Neuronal stem cell (in vitro differentiated cells): Measurements from ENCODE around the gene FMNL3.
"Not testable (repeated sequence)": the region's sequence is repeated elsewhere in the genome, so short reads cannot be mapped to it uniquely, and the experiment has no call there.

ENCODE experiments used
- DNase-seq: peaks from one replicate; pipeline ENCODE4 v3.0.0-alpha.2; 2013; ENCODE audit warnings: low spot score
- H2AFZ ChIP-seq: one replicate; pipeline ENCODE4 v1.6.1; 2013; ENCODE audit warnings: mild to moderate bottlenecking, low read length, inconsistent platforms
- H2AK5ac ChIP-seq: 2 replicates; pipeline ENCODE4 v1.6.1; 2013; ENCODE audit warnings: low read depth, mild to moderate bottlenecking, inconsistent platforms, low read length, moderate library complexity, mixed read lengths
- H2BK120ac ChIP-seq: 2 replicates; pipeline ENCODE4 v1.6.1; 2013; ENCODE audit warnings: low read depth, mild to moderate bottlenecking, inconsistent platforms, low read length, moderate library complexity, mixed read lengths
- H2BK12ac ChIP-seq: one replicate; pipeline ENCODE4 v1.6.1; 2013; ENCODE audit warnings: low read length, inconsistent platforms
- H2BK15ac ChIP-seq: 2 replicates; pipeline ENCODE4 v1.6.1; 2013; ENCODE audit warnings: mild to moderate bottlenecking, low read length, inconsistent platforms, mixed read lengths
- H2BK5ac ChIP-seq: one replicate; pipeline ENCODE4 v1.6.1; 2013; ENCODE audit warnings: inconsistent platforms, mild to moderate bottlenecking, low read length, moderate library complexity
- H3K14ac ChIP-seq: one replicate; pipeline ENCODE4 v1.6.1; 2013; ENCODE audit warnings: low read length, inconsistent platforms
- H3K18ac ChIP-seq: 2 replicates; pipeline ENCODE4 v1.6.1; 2013; ENCODE audit warnings: low read length, inconsistent platforms
- H3K23ac ChIP-seq: 2 replicates; pipeline ENCODE4 v1.6.1; 2013; ENCODE audit warnings: low read depth, mild to moderate bottlenecking, mixed read lengths, low read length, inconsistent platforms; ENCODE audit not compliant: poor library complexity
- H3K27ac ChIP-seq: replicated peaks from 3 replicates; pipeline ENCODE4 v1.5.1; 2013; ENCODE audit warnings: low read length, inconsistent platforms
- H3K27me3 ChIP-seq, 3 experiments: 2 replicates each; pipeline ENCODE4 v1.6.1; 2013; ENCODE audit warnings: low read length in 3 of 3, mild to moderate bottlenecking in 2 of 3, inconsistent platforms in 1 of 3, low read depth in 1 of 3, mixed read lengths in 1 of 3, moderate library complexity in 1 of 3; ENCODE audit not compliant: control insufficient read depth in 3 of 3, insufficient read depth in 3 of 3
- H3K36me3 ChIP-seq, 2 donors: replicated peaks in 1 of 2; 2 replicates each; pipeline ENCODE4 v1.6.1; 2013; ENCODE audit warnings: low read length in 2 of 2; ENCODE audit not compliant: control insufficient read depth in 2 of 2, insufficient read depth in 2 of 2
- H3K4ac ChIP-seq: 2 replicates; pipeline ENCODE4 v1.6.1; 2013; ENCODE audit warnings: inconsistent platforms, mild to moderate bottlenecking, low read length, moderate library complexity
- H3K4me1 ChIP-seq, 2 donors: 1 replicate in 1 of 2; 2 replicates in 1 of 2; pipeline ENCODE4 v1.6.1; 2013; ENCODE audit warnings: low read length in 2 of 2, low read depth in 1 of 2; ENCODE audit not compliant: control insufficient read depth in 2 of 2, insufficient read depth in 1 of 2
- H3K4me2 ChIP-seq: one replicate; pipeline ENCODE4 v1.6.1; 2013; ENCODE audit warnings: mild to moderate bottlenecking, low read length, inconsistent platforms; ENCODE audit not compliant: insufficient read depth, poor library complexity, severe bottlenecking
- H3K4me3 ChIP-seq, 2 donors: 2 replicates each; pipeline ENCODE4 v1.5.1; 2013; ENCODE audit warnings: low read length in 2 of 2, mild to moderate bottlenecking in 2 of 2, inconsistent platforms in 1 of 2, moderate library complexity in 1 of 2
- H3K79me1 ChIP-seq: one replicate; pipeline ENCODE4 v1.6.1; 2013; ENCODE audit warnings: low read depth, mild to moderate bottlenecking, inconsistent platforms, low read length, moderate library complexity
- H3K9ac ChIP-seq: one replicate; pipeline ENCODE4 v1.6.1; 2013; ENCODE audit warnings: mild to moderate bottlenecking, low read depth, low read length, inconsistent platforms; ENCODE audit not compliant: poor library complexity
- H3K9me3 ChIP-seq, 2 donors: replicated peaks in 1 of 2; 2 replicates each; pipeline versions ENCODE3 to v1.6.1; 2013; ENCODE audit warnings: low read length in 2 of 2, mild to moderate bottlenecking in 2 of 2, inconsistent platforms in 1 of 2, low read depth in 1 of 2, mixed read lengths in 1 of 2, moderate library complexity in 1 of 2; ENCODE audit not compliant: control insufficient read depth in 2 of 2, insufficient read depth in 1 of 2
- H4K8ac ChIP-seq: one replicate; pipeline ENCODE4 v1.6.1; 2013; ENCODE audit warnings: low read depth, mild to moderate bottlenecking, inconsistent platforms, low read length, moderate library complexity
- H4K91ac ChIP-seq: one replicate; pipeline ENCODE4 v1.6.1; 2013; ENCODE audit warnings: low read length, low read depth, mild to moderate bottlenecking, inconsistent platforms; ENCODE audit not compliant: poor library complexity
- WGBS, 2 donors: extraction: QIAGEN DNeasy Blood & Tissue Kit; methylation state at CpG; one replicate each; pipeline ENCODE4 v1.1.7; 2013; ENCODE audit warnings: missing lambda C conversion rate in 2 of 2, mixed read lengths in 1 of 2; ENCODE audit not compliant: insufficient read length in 2 of 2, insufficient replicate concordance in 1 of 2; ENCODE audit errors: extremely low coverage in 2 of 2; 5-methylcytosine and 5-hydroxymethylcytosine counted together

Gene FMNL3

GRCh38 chr12:49713952-49714351 is 6.7 kb upstream of the FMNL3 start:
- not testable (repeated sequence) for H3K36me3 ChIP-seq, H3K4me3 ChIP-seq, H3K79me1 ChIP-seq, H3K9me3 ChIP-seq, H2BK15ac ChIP-seq, H3K4me2 ChIP-seq, H3K18ac ChIP-seq, H3K14ac ChIP-seq, H2BK12ac ChIP-seq, H3K23ac ChIP-seq, H3K4me1 ChIP-seq, H3K27ac ChIP-seq, H3K9ac ChIP-seq, H4K91ac ChIP-seq, H2BK120ac ChIP-seq, H4K8ac ChIP-seq, H2AK5ac ChIP-seq, H2BK5ac ChIP-seq, H3K4ac ChIP-seq, DNase-seq, H2AFZ ChIP-seq
- no CpG with 5 or more reads among the region's 3 CpGs for WGBS, 2 donors
- peaks cover 0 to 14% (median 0%) of the 10 kb centered on the region in 3 experiments for H3K27me3 ChIP-seq

GRCh38 chr12:49708851-49709250 is 1.6 kb upstream of the FMNL3 start:
- H3K23ac ChIP-seq: no peak overlapping the region
- H3K4ac ChIP-seq: no peak overlapping the region
- H3K14ac ChIP-seq: no peak overlapping the region
- H3K79me1 ChIP-seq: peaks cover 2% of the 10 kb centered on the region
- no peak overlapping the region for H3K4me3 ChIP-seq
- no peak for DNase-seq
- H4K8ac ChIP-seq: no peak overlapping the region
- H2AFZ ChIP-seq: no peak overlapping the region
- no peaks in the 10 kb centered on the region for H3K9me3 ChIP-seq
- H3K36me3 ChIP-seq: no peaks in the 10 kb centered on the region
- no peak overlapping the region for H3K4me2 ChIP-seq
- no peak overlapping the region for H2BK120ac ChIP-seq
- no peak overlapping the region for H2BK15ac ChIP-seq
- H3K9ac ChIP-seq: no peak overlapping the region
- WGBS, 2 donors: no CpG with 5 or more reads among the region's 3 CpGs
- no peak overlapping the region for H2BK5ac ChIP-seq
- H4K91ac ChIP-seq: no peak overlapping the region
- no peak overlapping the region for H3K18ac ChIP-seq
- peaks cover 7 to 9% of the 10 kb centered on the region in 2 donors for H3K4me1 ChIP-seq
- no peak overlapping the region for H2BK12ac ChIP-seq
- H3K27ac ChIP-seq: no peak overlapping the region
- H3K27me3 ChIP-seq: peaks cover 0 to 17% (median 5%) of the 10 kb centered on the region in 3 experiments
- no peak overlapping the region for H2AK5ac ChIP-seq

- Histone ChIP-seq H3K36me3 (no peaks in the 10 kb centered on the region), H3K4ac (no peak overlapping the region), H3K27ac (no peak overlapping the region), H4K91ac (no peak overlapping the region), H3K4me2 (no peak overlapping the region), H3K18ac (no peak overlapping the region), H3K14ac (no peak overlapping the region), H3K9me3 (no peaks in the 10 kb centered on the region), H2BK5ac (no peak overlapping the region), H3K9ac (no peak overlapping the region), H2BK15ac (no peak overlapping the region), H3K23ac (no peak overlapping the region), H3K79me1 (peaks cover 2% of the 10 kb centered on the region), H2AFZ (peak overlapping the region; percentile 92), H2BK120ac (no peak overlapping the region), H3K4me3 (no peak overlapping the region), H3K27me3 (peaks cover 0 to 17% (median 5%) of the 10 kb centered on the region in 3 experiments), H3K4me1 (peaks cover 13 to 18% of the 10 kb centered on the region in 2 donors), H2AK5ac (no peak overlapping the region), H4K8ac (no peak overlapping the region), H2BK12ac (no peak overlapping the region)
- no CpG with 5 or more reads among the region's 11 CpGs for WGBS, 2 donors
- DNase-seq: no peak
These were observed 575 bp upstream of the FMNL3 start for GRCh38 chr12:49707812-49708147.

- no peaks in the 10 kb centered on the region for H3K36me3 ChIP-seq
- H4K8ac ChIP-seq: peak overlapping the region; percentile 49
- H3K4me1 ChIP-seq: peaks cover 13 to 22% of the 10 kb centered on the region in 2 donors
- peaks cover 0 to 17% (median 5%) of the 10 kb centered on the region in 3 experiments for H3K27me3 ChIP-seq
- H4K91ac ChIP-seq: no peak overlapping the region
- H3K27ac ChIP-seq: peak overlapping the region; percentile 58
- no peak overlapping the region for H3K4ac ChIP-seq
- H2AK5ac ChIP-seq: no peak overlapping the region
- peak overlapping the region; percentile 82 to 85 for H3K4me3 ChIP-seq
- H3K23ac ChIP-seq: no peak overlapping the region
- peak overlapping the region; percentile 92 for H3K18ac ChIP-seq
- peak overlapping the region; percentile 89 for H3K9ac ChIP-seq
- H2AFZ ChIP-seq: peak overlapping the region; percentile 92
- no peak overlapping the region for H2BK12ac ChIP-seq
- H3K4me2 ChIP-seq: peak overlapping the region; percentile 67
- H2BK15ac ChIP-seq: no peak overlapping the region
- no peak overlapping the region for H2BK120ac ChIP-seq
- no peak for DNase-seq
- H3K14ac ChIP-seq: no peak overlapping the region
- peak overlapping the region; percentile 13 for H2BK5ac ChIP-seq
- WGBS, 2 donors: no CpG with 5 or more reads among the region's 43 CpGs
- no peaks in the 10 kb centered on the region for H3K9me3 ChIP-seq
- peaks cover 2% of the 10 kb centered on the region for H3K79me1 ChIP-seq
These were observed 666 bp downstream of the FMNL3 start for GRCh38 chr12:49706351-49707127.
